Hippocampal formation (tissue), 2 donors: ENCODE results near the gene DTNB.
A peak's percentile ranks its signal among the peaks of the same experiment; 100 is the strongest.
"Not testable (repeated sequence)": the region's sequence is repeated elsewhere in the genome, so short reads cannot be mapped to it uniquely, and the experiment has no call there.

Experiments used
- DNase-seq, 2 donors: peaks; one replicate each; lab custom pipeline; 2025; lab: John Stamatoyannopoulos, UW

The DTNB gene

DNA sequence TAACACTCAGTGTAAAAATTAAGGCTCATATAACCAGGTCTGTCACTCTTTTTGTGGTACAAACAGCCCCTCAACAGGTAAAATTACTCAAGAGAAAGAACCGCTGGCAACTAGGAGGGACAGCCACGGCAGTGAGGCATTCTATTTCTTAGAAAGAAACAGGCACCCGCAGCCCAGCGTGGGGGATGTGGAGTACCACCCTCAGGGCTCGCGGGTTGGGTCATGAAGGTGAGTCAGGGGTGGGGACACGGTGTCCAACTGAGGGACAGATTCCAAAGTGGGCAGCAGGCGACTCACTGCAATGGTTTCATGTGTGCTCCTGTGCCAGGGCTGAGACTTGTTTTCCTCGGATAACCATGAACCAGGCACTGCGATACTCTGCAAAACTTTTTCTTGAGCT, 129.4 kb downstream of the DTNB start:
- DNase-seq = no peak

DNA sequence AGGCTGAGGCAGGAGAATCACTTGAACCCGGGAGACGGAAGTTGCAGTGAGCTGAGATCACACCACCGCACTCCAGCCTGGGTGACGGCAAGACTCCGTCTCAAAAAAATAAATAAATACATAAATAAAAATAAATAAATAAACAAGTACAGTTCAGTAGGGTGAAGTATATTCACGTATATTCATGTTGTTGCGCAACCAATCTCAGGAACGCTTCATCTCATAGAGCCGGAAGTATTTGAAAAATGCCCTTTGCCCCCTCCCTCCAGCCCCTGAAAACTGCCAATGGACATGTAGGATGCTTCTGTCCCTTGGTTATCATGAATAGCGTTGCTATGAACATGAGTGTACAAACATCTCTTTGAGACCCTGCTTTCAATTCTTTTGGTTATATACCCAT, 132.0 kb downstream of the DTNB start:
- DNase-seq = no peak

DNA sequence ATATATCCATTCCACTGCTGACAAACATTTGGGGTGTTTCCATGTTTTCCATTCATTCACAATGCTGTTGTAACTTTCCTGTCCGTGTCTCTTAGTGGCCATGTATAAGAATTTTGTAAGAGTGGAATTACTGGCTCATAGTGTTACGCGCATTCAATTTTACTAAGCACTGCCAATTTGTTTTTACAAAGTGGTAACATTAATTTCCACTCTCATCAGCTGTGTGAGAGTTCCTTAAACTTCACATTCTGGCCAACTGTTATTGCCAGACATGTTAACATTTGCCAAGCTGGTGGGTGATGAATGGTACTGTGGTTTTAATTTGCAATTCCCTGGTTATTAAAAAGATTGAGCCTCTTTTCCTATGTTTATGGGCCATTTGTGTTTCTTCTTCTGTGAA, 134.2 kb downstream of the DTNB start:
- no peak for DNase-seq

DNA sequence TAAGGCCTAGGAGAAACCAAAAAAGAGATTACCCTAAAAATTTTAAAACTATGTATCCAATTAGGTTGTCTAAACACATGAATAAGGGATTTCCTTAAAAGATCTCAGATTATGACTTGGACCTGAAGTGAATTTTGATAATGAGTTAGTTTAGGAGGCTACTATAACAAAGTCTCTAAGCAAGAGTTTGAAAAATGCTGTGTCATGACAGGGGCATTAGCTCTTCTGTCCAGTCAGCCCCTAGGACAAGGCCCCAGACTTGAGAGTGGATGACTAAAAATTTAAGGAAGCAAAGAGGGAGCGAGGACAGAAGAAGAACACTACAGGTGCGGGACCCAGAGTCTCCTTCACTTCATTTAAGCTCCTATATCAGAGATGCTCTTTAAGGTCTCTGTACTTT, 135.9 kb downstream of the DTNB start:
- no peak for DNase-seq

DNA sequence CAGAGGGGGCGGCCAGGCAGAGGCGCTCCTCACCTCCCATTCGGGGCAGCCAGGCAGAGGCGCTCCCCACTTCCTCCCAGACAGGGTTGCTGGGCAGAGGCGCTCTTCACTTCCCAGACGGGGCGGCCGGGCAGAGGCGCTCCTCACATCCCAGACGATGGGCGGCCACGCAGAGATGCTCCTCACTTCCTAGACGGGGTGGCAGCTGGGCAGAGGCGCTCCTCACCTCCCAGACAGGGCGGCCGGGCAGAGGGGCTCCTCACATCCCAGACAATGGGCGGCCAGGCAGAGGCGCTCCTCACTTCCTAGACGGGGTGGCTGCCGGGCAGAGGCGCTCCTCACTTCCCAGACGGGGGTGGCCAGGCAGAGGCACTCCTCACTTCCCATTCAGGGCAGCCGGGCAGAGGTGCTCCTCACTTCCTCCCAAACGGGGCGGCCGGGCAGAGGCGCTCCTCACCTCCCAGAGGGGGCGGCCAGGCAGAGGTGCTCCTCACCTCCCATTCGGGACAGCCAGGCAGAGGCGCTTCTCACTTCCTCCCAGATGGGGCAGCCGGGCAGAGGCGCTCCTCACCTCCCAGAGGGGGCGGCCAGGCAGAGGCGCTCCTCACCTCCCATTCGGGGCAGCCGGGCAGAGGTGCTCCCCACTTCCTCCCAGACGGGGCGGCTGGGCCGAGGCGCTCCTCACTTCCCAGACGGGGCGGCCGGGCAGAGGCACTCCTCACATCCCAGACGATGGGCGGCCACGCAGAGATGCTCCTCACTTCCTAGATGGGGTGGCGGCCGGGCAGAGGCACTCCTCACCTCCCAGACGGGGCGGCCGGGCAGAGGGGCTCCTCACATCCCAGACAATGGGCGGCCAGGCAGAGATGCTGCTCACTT, 137.7 kb downstream of the DTNB start:
- not testable (repeated sequence) for DNase-seq

DNA sequence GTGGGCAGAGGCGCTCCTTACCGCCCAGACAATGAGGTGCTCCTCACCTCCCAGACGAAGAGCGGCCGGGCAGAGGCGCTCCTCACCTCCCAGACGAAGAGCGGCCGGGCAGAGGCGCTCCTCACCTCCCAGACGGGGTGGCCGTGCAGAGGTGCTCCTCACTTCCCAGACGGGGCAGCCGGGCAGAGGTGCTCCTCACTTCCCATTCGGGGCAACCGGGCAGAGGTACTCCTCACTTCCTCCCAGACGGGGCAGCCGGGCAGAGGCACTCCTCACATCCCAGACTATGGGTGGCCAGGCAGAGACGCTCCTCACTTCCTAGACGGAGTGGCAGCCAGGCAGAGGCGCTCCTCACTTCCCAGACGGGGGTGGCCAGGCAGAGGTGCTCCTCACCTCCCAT, 138.4 kb downstream of the DTNB start:
- not testable (repeated sequence) for DNase-seq

DNA sequence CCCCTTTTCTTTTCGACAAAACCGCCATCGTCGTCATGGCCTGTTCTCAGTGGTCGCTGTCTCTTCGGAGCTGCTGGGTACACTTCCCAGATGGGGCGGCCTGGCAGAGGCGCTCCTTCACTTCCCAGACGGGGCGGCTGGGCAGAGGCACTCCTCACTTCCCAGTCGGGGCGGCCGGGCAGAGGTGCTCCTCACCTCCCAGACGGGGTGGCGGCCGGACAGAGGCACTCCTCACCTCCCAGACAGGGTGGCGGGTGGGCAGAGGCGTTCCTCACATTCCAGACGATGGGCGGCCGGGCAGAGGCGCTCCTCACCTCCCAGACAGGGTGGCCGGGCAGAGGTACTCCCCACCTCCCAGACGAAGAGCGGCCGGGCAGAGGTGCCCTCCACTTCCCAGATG, 138.9 kb downstream of the DTNB start:
- no peak for DNase-seq

DNA sequence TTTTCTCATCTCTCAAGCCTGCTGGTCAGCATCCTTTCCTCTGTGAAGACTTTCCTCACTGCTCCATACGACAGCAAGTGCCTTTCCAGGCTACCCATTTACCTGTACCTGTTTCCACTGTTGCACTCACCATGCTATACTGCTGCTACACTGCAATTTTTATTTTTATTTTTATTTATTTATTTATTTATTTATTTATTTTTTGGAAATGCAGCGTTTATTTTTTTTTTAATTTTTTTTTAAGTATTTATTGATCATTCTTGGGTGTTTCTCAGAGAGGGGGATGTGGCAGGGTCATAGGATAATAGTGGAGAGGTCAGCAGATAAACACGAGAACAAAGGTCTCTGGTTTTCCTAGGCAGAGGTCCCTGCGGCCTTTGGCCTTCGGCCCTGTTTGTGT, 139.6 kb downstream of the DTNB start:
- not testable (repeated sequence) for DNase-seq

DNA sequence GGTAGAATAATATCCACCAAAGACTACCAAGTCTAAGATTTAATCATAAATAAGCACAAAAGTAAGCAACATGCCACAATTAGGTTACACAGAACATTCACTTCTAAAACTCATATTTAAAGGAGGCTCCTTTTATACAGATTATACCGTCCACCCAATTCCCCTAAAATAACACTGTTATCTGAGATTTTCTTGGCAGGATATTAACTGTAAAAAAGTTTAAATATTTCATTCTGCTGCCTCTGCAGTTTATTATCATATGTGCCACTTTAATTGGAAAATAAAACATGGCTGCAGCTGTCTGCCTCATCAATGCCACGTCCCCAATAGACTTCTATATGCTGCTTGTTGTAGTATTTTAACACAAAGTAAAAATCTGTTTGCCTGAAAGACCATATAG, 140.9 kb downstream of the DTNB start:
- DNase-seq = no peak

DNA sequence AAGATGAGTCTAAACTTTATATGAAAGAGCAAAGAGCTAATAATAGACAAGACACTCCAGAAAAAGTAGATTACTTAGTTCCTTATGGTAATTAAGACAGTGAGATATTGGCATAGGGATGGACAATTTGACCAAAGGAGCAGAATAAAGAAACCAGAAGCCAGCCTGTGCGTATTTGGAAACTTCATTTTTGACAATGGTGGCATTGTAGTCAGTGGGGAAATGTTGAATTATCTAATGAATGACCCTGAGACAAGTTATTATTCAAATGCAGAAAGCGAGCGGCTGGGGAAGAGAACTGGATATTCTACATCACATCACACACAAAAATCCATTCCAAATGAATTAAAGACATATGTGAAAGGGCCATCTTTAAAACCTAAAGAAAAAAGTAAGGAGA, 144.3 kb downstream of the DTNB start:
- peak in 1 of 2 donors; percentile 49 for DNase-seq

DNA sequence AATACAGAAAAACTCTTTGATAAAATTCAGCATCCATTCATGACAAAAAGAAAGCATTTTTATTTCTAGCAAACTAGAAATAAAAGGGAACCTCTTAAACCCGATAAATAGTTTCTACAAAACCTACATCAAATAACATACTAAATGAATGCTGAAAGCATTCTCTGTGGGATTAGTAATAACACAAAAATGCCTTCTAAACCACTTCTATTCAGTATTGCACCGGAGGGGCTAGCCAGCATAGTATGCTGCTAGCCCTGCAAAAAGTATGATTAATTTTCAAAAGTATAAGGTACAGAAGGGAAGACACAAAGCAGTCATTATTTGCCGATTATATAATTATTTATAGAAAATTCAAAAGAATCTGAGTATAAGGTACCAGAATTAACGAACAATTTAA, 145.2 kb downstream of the DTNB start:
- DNase-seq = no peak

DNA sequence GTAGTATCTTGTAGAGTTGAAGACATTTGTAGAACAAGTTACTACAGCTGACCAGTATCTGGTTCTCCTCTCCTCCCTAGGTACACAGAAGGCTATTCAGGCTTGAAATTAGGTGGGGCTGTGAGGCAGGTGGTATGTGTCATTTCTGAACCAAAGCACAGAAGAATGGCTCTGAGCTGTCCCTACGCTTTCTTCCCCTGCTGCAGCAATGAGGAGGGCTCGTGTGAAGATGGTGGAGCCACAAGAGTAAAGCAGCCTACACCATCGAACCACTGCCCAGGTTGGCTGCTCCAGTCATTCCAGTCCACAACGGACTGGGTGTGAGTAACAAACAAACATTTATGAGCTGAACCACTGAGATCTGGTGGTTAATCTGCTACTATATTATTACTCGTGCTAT, 148.9 kb downstream of the DTNB start:
- no peak for DNase-seq

DNA sequence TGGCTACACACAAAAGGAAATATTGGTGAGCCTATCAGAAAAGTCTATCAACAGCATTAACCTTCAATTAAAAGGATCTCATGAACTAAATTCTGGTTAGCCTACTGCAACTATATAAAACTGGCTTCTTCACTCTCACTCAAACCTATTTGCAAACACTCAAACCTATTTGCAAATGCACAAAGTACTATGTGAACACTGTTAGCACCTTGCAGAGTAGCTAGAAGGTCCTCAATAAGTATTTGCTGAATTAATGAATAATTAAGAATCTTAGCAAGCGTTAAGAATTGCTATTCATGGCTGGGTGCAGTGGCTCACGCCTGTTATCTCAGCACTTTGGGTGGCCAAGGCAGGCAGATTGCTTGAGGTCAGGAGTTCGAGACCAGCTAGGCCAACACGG, 150.3 kb downstream of the DTNB start:
- DNase-seq = no peak

DNA sequence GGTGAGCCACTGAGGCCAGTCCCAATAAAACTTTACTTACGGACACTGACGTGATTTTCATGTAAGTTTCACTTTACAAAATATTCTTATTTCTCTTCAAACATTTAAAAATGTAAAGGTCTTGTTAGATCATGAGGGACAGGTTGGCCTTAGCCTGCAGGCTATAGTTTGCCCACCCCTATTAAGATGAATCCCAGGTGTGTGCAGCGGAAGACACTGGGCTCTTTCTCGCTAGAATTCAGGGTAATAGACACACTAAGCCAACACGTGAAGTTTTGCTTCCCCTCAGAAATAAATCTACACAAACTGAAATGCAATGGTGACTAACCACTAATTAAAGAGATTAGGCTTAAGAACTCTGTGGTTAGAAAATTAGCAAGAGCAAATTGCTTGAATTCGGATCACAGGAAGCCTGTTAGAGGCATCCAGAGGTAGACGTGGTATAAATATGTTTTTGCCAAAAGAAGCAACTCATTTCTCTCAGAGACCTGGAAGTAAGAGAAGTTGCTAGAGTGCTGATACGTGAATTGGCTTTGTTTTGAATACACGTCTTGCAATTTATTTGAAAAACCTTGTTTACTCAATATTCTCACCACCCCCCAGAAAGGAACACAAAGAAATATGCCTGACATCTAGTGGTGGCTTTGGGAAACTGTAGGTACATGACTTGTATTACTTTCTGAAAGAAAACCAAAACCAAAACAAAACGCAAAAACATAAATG, 151.6 kb downstream of the DTNB start:
- DNase-seq = peak in 1 of 2 donors; percentile 78

DNA sequence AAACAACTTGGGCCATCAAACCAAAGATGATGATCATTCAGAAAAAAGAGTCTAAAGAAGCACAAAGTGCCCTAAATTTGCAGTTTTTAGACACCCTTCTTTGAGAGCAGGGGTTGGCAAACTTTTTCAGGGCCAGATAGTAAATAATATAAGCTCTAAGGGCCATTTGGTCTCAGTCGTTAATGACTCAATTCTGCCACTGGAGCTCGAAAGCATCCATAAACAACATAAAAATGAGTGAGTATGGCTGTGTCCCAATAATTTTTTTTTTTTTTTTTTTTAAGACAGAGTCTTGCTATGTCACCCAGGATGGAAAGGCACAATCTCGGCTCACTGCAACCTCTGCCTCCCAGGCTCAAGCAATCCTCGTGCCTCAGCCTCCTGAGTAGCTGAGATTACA, 152.3 kb downstream of the DTNB start:
- no peak for DNase-seq

DNA sequence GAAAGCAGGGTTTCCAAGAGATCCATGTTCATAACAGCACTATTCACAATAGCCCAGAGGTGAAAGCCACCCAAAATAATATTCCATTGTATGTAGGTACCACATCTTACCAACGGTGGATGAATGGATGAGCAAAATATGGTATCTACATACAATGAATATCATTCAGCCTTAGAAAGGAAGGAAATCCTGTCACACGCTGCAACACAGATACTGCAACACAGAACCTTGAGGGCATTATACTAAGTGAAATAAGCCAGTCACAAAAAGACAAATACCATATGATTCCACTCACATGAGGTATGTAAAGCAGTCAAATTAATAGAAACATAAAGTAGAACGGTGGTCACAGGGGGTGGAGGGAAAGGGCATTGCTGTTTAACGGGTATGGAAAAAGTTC, 155.7 kb downstream of the DTNB start:
- no peak for DNase-seq

DNA sequence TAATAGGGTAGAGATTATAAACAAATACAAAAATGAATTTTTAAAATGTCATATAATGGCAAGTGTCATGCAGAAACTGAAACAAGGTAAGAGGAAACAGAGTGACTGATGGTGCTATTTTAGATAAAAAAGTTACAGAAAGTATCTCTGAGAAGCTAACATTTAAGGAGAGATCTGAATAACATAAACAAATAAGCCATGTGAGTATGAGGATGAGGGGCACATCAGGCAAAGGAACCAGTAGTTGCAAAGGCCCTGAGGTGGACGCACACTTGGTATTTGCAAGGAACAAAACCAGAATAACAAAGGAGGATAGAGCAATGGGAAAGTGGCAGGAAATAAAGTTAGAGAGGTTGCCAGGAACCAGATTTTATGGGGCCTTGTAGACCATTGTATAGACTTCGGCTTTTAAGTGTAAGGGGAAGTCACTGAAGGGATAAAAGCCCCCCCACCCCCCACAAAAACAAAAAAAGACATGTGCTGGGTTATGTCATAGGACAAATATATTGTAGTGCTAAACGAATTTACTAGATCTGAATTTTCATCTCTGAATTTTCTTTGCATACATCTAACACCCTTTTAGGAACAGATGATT, 159.2 kb downstream of the DTNB start:
- DNase-seq = no peak

DNA sequence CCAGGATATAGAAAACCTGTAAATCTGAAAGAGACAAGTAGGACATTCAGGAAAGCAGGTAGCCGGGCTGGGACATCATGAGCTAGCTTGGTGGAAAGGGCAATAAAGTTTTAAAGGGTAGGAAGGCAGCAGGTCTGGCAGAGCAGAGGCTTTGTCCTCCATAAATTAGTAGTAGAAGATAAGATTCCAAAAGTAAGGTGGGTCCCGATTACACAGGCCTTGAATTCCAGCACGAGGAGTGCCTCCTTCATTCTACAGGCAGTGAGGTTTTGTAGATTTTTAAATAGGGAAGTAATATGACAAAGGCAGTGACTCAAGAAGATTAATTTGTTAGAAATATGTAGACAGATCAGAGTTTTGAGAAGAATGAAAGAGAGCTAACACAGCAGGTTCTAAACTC, 160.7 kb downstream of the DTNB start:
- DNase-seq = no peak

DNA sequence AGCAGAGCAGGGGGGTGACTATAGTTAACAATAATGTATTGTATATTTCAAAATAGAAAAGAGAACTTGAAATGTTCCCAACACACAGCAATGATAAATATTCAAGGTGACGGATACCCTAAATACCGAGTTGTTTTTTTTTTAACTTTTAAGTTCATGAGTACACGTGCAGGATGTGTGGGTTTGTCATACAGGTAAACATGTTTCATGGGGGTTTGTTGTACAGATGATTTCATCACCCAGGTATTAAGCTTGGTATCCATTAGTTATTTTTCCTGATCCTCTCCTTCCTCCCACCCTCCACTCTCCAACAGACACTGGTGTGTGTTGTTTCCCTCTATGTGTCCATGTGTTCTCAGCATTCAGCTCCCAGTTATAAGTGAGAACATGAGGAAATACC, 167.2 kb downstream of the DTNB start:
- no peak for DNase-seq

DNA sequence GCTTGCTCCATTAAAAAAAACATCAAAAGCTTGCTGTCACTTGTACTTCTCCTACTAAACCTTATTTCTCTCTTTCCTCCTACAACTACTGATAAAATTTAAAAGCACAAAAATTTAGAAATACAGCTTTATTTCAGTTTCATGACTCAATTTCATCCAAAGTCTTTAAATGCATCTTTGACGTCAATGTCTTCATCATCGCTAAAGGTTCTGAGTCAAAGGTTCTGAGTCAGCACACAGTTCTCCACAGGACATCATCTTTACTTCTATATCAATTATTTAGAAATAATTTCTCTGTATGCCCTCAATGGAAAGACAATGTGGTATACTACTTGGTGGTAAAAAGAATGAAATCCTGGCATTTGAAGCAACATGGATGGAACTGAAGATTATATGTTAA, 167.8 kb downstream of the DTNB start:
- DNase-seq = no peak

DNA sequence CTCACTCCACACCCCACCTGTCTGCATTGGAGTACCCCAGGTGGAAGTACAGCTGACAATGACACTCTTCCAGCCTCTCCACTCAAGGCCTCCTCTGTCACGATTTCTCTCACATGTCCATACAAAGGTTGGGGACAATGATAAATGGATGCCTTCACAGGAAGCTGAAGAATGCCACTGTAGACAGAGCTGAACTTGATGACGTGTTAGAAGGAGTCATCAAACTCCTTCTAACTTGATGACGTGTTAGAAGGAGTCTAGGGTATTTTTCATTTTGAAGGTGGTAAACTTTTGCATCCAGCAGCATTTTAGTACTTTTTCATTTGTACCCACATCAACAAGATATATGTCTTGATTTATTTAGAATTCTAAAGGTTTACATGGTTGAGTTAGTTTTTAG, 168.2 kb downstream of the DTNB start:
- no peak for DNase-seq

DNA sequence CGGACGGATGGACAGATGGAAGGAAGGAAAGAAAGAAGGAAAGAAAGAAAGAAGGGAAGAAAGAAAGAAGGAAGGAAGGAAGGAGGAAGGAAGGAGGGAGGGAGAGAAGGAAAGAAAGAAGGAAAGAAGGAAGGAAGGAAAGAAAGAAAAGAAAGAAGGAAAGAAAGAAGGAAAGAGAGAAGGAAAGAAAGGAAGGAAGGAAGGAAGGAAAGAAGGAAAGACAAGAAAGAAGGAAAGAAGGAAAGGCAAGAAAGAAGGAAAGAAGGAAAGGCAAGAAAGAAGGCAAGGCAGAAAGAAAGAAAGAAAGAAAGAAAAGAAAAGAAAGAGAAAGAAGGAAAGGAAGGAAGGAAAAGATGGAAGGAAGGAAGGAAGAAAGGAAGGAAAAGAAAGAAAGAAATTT, 169.1 kb downstream of the DTNB start:
- no peak for DNase-seq

DNA sequence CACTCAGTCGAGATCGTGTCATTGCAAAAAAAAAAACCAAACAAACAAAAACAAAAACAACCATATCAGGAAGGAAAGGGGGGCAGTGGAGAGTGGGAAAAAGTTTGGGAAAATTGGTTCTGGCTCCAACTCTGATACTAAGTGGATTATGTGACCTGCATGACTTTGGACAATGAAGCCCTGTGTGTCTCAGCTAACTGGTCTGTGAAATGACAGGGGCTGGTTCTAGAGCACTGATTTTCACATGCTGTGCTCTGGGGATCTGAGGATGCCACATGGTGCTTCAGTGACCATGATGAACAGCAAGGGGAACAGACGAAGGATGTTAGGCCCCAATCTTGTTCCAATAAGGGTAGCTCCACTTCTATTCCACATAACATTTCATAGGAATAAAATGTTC, 174.2 kb downstream of the DTNB start:
- no peak for DNase-seq
